Measurements from ENCODE around the gene PNLIPRP2. TPM values are rescaled to one million over a fixed set of nuclear protein-coding genes. Genes with fewer than 3 reads are reported as not detected.

The PNLIPRP2 gene
- total RNA-seq, 2 experiments from 2014 or later: not detected

GRCh38 chr10:116636976-116637375, 16.2 kb downstream of the PNLIPRP2 start:
- H2AFZ ChIP-seq (ENCODE audit: low read length): no peak overlapping the region
- H3K4me2 ChIP-seq (ENCODE audit: low read length): no peak overlapping the region
- POLR2A ChIA-PET: no interaction called here
- CTCF ChIA-PET (ENCODE audit: unreplicated experiment): no interaction called here
- H3K27ac ChIP-seq (ENCODE audit: low read depth, low read length, poor library complexity, severe bottlenecking): no peak overlapping the region
- no peaks in the 10 kb centered on the region for H3K9me2 ChIP-seq (ENCODE audit: insufficient read depth, low read length)
- H3K4me1 ChIP-seq (ENCODE audit: insufficient read depth, low read length, poor library complexity, severe bottlenecking): no peaks in the 10 kb centered on the region
- BruUV-seq (replicated peaks): no TSS peak
- no peak overlapping the region for H3K4me3 ChIP-seq (ENCODE audit: low read depth, low read length, poor library complexity, severe bottlenecking)
- TF ChIP-seq EZH2phosphoT487 (IDR thresholded peaks at IDR 0.05; ENCODE audit: borderline replicate concordance, low read depth, low read length) (no peak), CTCF (conservative IDR thresholded peaks at IDR 0.05; ENCODE audit: low read length) (no peak)
- DNase-seq (ENCODE audit: low spot score): no peak
- H4K20me1 ChIP-seq (ENCODE audit: insufficient read depth, low read length): no peaks in the 10 kb centered on the region
- no peaks in the 10 kb centered on the region for H3K36me3 ChIP-seq (ENCODE audit: insufficient read depth, low read length)
- no peaks in the 10 kb centered on the region for H3K79me2 ChIP-seq (ENCODE audit: insufficient read depth, low read depth, low read length)
- intact Hi-C loops (cut with micrococcal nuclease; ENCODE audit: unreplicated experiment): no loop called here
- no peaks in the 10 kb centered on the region for H3K9me3 ChIP-seq (ENCODE audit: low read length)

GRCh38 chr10:116637830-116638229, 17.1 kb downstream of the PNLIPRP2 start:
- DNase-seq (ENCODE audit: low spot score): no peak
- H3K27ac ChIP-seq (ENCODE audit: low read depth, low read length, poor library complexity, severe bottlenecking): no peak overlapping the region
- H3K4me3 ChIP-seq (ENCODE audit: low read depth, low read length, poor library complexity, severe bottlenecking): no peak overlapping the region
- no peaks in the 10 kb centered on the region for H3K79me2 ChIP-seq (ENCODE audit: insufficient read depth, low read depth, low read length)
- no peak overlapping the region for H3K4me2 ChIP-seq (ENCODE audit: low read length)
- ChIA-PET CTCF (ENCODE audit: unreplicated experiment) (no interaction called here), POLR2A (no interaction called here)
- H2AFZ ChIP-seq (ENCODE audit: low read length): no peak overlapping the region
- H3K9me2 ChIP-seq (ENCODE audit: insufficient read depth, low read length): no peaks in the 10 kb centered on the region
- TF ChIP-seq CTCF (conservative IDR thresholded peaks at IDR 0.05; ENCODE audit: low read length) (no peak), EZH2phosphoT487 (IDR thresholded peaks at IDR 0.05; ENCODE audit: borderline replicate concordance, low read depth, low read length) (no peak)
- H4K20me1 ChIP-seq (ENCODE audit: insufficient read depth, low read length): no peaks in the 10 kb centered on the region
- H3K9me3 ChIP-seq (ENCODE audit: low read length): no peaks in the 10 kb centered on the region
- intact Hi-C loops (cut with micrococcal nuclease; ENCODE audit: unreplicated experiment): no loop called here
- H3K4me1 ChIP-seq (ENCODE audit: insufficient read depth, low read length, poor library complexity, severe bottlenecking): no peaks in the 10 kb centered on the region
- BruUV-seq (replicated peaks): no TSS peak
- H3K36me3 ChIP-seq (ENCODE audit: insufficient read depth, low read length): no peaks in the 10 kb centered on the region

GRCh38 chr10:116646502-116646901, 25.7 kb downstream of the PNLIPRP2 start:
- BruUV-seq (replicated peaks): no TSS peak
- Histone ChIP-seq H2AFZ (ENCODE audit: low read length) (no peak overlapping the region), H4K20me1 (ENCODE audit: insufficient read depth, low read length) (no peaks in the 10 kb centered on the region), H3K4me2 (ENCODE audit: low read length) (no peak overlapping the region), H3K9me2 (ENCODE audit: insufficient read depth, low read length) (no peaks in the 10 kb centered on the region), H3K9me3 (ENCODE audit: low read length) (no peaks in the 10 kb centered on the region), H3K4me1 (ENCODE audit: insufficient read depth, low read length, poor library complexity, severe bottlenecking) (no peaks in the 10 kb centered on the region), H3K4me3 (ENCODE audit: low read depth, low read length, poor library complexity, severe bottlenecking) (no peak overlapping the region), H3K36me3 (ENCODE audit: insufficient read depth, low read length) (no peaks in the 10 kb centered on the region), H3K79me2 (ENCODE audit: insufficient read depth, low read depth, low read length) (no peaks in the 10 kb centered on the region), H3K27ac (ENCODE audit: low read depth, low read length, poor library complexity, severe bottlenecking) (no peak overlapping the region)
- intact Hi-C loops (cut with micrococcal nuclease; ENCODE audit: unreplicated experiment): no loop called here
- no peak for DNase-seq (ENCODE audit: low spot score)
- no peak for TF ChIP-seq EZH2phosphoT487 (IDR thresholded peaks at IDR 0.05; ENCODE audit: borderline replicate concordance, low read depth, low read length)
- no peak for TF ChIP-seq CTCF (conservative IDR thresholded peaks at IDR 0.05; ENCODE audit: low read length)
- ChIA-PET POLR2A (interaction anchor here (0.7 kb wide), 1 partner anchor 1020 kb away, joined by 3 read pairs; no protein-coding TSS in a partner anchor), CTCF (ENCODE audit: unreplicated experiment) (no interaction called here)
